HepG2 (cell line): ENCODE measurements around the gene GCG. TPM values are rescaled to one million over a fixed set of nuclear protein-coding genes. Genes with fewer than 3 reads are reported as not detected.

Experiments used
- DR1 ChIP-seq: sonication (generic); formaldehyde crosslinking; IDR thresholded peaks from 2 replicates; pipeline ENCODE4 v1.8.0; 2021; ENCODE audit warnings: mild to moderate bottlenecking, missing genetic modification reagents, inconsistent platforms
- HOXA5 ChIP-seq: sonication (generic); formaldehyde crosslinking; IDR thresholded peaks from 2 replicates; pipeline ENCODE4 v1.4.0; 2020; ENCODE audit warnings: missing genetic modification reagents
- KAT8 ChIP-seq: IDR thresholded peaks from 2 replicates; pipeline ENCODE4 v1.6.1; 2016; ENCODE audit warnings: missing genetic modification reagents, missing compliant biosample characterization
- MYNN ChIP-seq: sonication (generic); formaldehyde crosslinking; IDR thresholded peaks from 2 replicates; pipeline ENCODE4 v1.4.0; 2020; ENCODE audit warnings: mild to moderate bottlenecking, low read depth, missing genetic modification reagents
- RAD21 ChIP-seq: fragments of 450-650 bp; formaldehyde crosslinking; IDR thresholded peaks from 2 replicates; pipeline ENCODE4 v1.5.0; 2020; ENCODE audit warnings: mild to moderate bottlenecking
- SALL1 ChIP-seq: sonication (generic); formaldehyde crosslinking; IDR thresholded peaks from 2 replicates; pipeline ENCODE4 v1.8.0; 2022; ENCODE audit warnings: mild to moderate bottlenecking, missing genetic modification reagents
- SOX6 ChIP-seq, 2 experiments: fragments of 450-650 bp in 1 of 2; sonication (generic) in 1 of 2; formaldehyde crosslinking in 1 of 2; IDR thresholded peaks; 2 replicates each; pipeline versions ENCODE4 v1.4.0 to v1.6.1; 2017 to 2020; ENCODE audit warnings: antibody characterized with exemption in 1 of 2, mild to moderate bottlenecking in 1 of 2, missing genetic modification reagents in 1 of 2
- ZMYM3 ChIP-seq: sonication (generic); formaldehyde crosslinking; IDR thresholded peaks from 2 replicates; pipeline ENCODE4 v1.5.1; 2020; ENCODE audit warnings: mild to moderate bottlenecking, missing genetic modification reagents
- ZNF329 ChIP-seq: sonication (generic); formaldehyde crosslinking; IDR thresholded peaks from 2 replicates; pipeline ENCODE4 v1.9.0; 2021; ENCODE audit warnings: low read depth, mild to moderate bottlenecking, missing genetic modification reagents
- ZNF446 ChIP-seq: sonication (generic); formaldehyde crosslinking; IDR thresholded peaks from 2 replicates; pipeline ENCODE4 v1.5.0; 2020; ENCODE audit warnings: mild to moderate bottlenecking, missing genetic modification reagents
- ZNF468 ChIP-seq: sonication (generic); formaldehyde crosslinking; IDR thresholded peaks from 2 replicates; pipeline ENCODE4 v1.8.0; 2022; ENCODE audit warnings: mild to moderate bottlenecking, moderate library complexity, missing genetic modification reagents
- ZNF772 ChIP-seq: sonication (generic); formaldehyde crosslinking; IDR thresholded peaks from 2 replicates; pipeline ENCODE4 v1.5.0; 2020; ENCODE audit warnings: mild to moderate bottlenecking, missing genetic modification reagents
- polyA plus RNA-seq, 8 experiments: library from polyadenylated mRNA; depleted of rRNA in 3 of 8; stranded (reverse) in 7 of 8; unstranded in 1 of 8; fragments of >200 nt; fragmentation: Illumina TruSeq in 4 of 8; extraction: Trizol in 4 of 8; gene quantifications; 2 replicates each; pipeline versions ENCODE4 v1.2.1 to v1.2.3, GENCODE V29; 2011 to 2016; ENCODE audit warnings: low read depth in 4 of 8, missing spikeins in 1 of 8, mixed read lengths in 1 of 8; ENCODE audit not compliant: insufficient read depth in 1 of 8
- total RNA-seq, 5 experiments: library from RNA; depleted of rRNA; stranded (reverse); fragments of >200 nt; fragmentation: Illumina TruSeq; extraction: Trizol; gene quantifications; 2 replicates each; pipeline ENCODE4 v1.2.3, GENCODE V29; 2016; ENCODE audit warnings: low read depth in 1 of 5
- TF ChIP-seq, protein P1 (sequence below): sonication (generic); formaldehyde crosslinking; conservative IDR thresholded peaks from 2 replicates; pipeline ENCODE4 v1.4.0; 2020; ENCODE audit warnings: missing genetic modification reagents
- TF ChIP-seq, protein P2 (sequence below): sonication (generic); formaldehyde crosslinking; IDR thresholded peaks from 2 replicates; pipeline ENCODE4 v1.8.0; 2022; ENCODE audit warnings: missing genetic modification reagents, mild to moderate bottlenecking, borderline replicate concordance
- TF ChIP-seq, protein P3 (sequence below): sonication (generic); formaldehyde crosslinking; IDR thresholded peaks from 2 replicates; pipeline ENCODE4 v1.8.0; 2022; ENCODE audit warnings: missing genetic modification reagents, mild to moderate bottlenecking, inconsistent platforms, borderline replicate concordance
- TF ChIP-seq, protein P4 (sequence below): sonication (generic); formaldehyde crosslinking; IDR thresholded peaks from 2 replicates; pipeline ENCODE4 v1.4.0; 2020; ENCODE audit warnings: missing genetic modification reagents
- TF ChIP-seq, protein P5 (sequence below), 2 experiments: sonication (generic) in 1 of 2; formaldehyde crosslinking in 1 of 2; IDR thresholded peaks; 2 replicates each; pipeline versions ENCODE4 v1.4.0 to v1.6.1; 2016 to 2020; ENCODE audit warnings: borderline replicate concordance in 1 of 2, low read depth in 1 of 2, mild to moderate bottlenecking in 1 of 2, missing genetic modification reagents in 1 of 2
- TF ChIP-seq, protein P6 (sequence below): sonication (generic); formaldehyde crosslinking; IDR thresholded peaks from 2 replicates; pipeline ENCODE4 v1.4.0; 2020; ENCODE audit warnings: missing genetic modification reagents, borderline replicate concordance

GCG gene
- total and polyA plus RNA-seq, 2 of the 13 experiments (the other 11 are each of a cell fraction or from before 2014, with no cell fraction given) = not detected

DNA sequence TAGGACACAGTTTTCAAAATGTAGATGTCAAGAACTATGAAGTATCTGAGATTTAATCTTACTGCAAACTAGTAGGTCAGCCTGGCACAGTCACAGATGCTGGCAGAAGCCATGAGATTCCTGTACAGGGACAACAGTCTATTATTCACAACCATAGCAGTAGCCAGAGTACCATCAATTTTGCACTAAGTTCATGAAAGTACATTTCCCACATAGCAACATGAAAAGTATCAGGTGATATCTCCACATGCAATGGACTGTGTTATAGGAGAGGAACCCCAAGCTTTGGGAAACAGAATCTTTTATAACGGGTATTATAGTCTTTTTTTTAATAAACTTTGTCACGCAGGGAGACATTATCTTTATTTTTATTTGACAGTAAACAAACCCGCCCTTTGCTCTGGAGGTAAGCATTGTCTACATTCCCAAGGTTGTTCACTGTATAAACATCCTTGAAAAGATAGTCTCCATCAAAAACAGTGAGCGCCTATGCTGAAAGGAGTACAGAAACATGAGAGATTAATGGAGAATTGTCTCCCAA lies 44.6 kb downstream of the GCG start (continued):
- TF ChIP-seq KAT8 (CRISPR knock-in tag) (0 out of 2 replicates have a peak, but pooled peaks have one; percentile 38), SALL1 (CRISPR knock-in tag) (peak; percentile 64; the same call in 1 of the 2 replicates), HOXA5 (CRISPR knock-in tag) (no peak), ZNF446 (CRISPR knock-in tag) (no peak), ZMYM3 (CRISPR knock-in tag) (no peak), ZNF329 (CRISPR knock-in tag) (no peak), SOX6 (IDR thresholded peaks at IDR 0.05) (no peak), SOX6 (CRISPR knock-in tag; IDR thresholded peaks at IDR 0.05) (peak; percentile 96), ZNF772 (CRISPR knock-in tag) (no peak; the same call in 1 of the 2 replicates), RAD21 (CRISPR knock-in tag) (no peak), ZNF468 (CRISPR knock-in tag) (no peak), DR1 (no peak), MYNN (CRISPR knock-in tag) (no peak)
- TF ChIP-seq, protein P1, sequence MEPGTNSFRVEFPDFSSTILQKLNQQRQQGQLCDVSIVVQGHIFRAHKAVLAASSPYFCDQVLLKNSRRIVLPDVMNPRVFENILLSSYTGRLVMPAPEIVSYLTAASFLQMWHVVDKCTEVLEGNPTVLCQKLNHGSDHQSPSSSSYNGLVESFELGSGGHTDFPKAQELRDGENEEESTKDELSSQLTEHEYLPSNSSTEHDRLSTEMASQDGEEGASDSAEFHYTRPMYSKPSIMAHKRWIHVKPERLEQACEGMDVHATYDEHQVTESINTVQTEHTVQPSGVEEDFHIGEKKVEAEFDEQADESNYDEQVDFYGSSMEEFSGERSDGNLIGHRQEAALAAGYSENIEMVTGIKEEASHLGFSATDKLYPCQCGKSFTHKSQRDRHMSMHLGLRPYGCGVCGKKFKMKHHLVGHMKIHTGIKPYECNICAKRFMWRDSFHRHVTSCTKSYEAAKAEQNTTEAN (CRISPR knock-in tag) = no peak
- TF ChIP-seq, protein P2, sequence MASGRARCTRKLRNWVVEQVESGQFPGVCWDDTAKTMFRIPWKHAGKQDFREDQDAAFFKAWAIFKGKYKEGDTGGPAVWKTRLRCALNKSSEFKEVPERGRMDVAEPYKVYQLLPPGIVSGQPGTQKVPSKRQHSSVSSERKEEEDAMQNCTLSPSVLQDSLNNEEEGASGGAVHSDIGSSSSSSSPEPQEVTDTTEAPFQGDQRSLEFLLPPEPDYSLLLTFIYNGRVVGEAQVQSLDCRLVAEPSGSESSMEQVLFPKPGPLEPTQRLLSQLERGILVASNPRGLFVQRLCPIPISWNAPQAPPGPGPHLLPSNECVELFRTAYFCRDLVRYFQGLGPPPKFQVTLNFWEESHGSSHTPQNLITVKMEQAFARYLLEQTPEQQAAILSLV = no peak
- TF ChIP-seq, protein P3, sequence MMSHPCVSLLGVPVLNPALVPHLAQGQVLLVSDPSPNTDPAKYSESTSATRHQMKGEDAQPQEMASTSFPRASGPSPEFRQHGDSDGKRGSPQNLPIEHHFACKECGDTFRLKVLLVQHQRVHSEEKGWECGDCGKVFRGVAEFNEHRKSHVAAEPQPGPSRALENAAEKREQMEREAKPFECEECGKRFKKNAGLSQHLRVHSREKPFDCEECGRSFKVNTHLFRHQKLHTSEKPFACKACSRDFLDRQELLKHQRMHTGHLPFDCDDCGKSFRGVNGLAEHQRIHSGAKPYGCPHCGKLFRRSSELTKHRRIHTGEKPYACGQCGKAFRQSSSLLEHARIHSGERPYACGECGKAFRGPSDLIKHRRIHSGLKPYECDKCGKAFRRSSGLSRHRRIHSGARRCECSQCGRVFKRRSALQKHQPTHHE (CRISPR knock-in tag) = no peak
- TF ChIP-seq, protein P4, sequence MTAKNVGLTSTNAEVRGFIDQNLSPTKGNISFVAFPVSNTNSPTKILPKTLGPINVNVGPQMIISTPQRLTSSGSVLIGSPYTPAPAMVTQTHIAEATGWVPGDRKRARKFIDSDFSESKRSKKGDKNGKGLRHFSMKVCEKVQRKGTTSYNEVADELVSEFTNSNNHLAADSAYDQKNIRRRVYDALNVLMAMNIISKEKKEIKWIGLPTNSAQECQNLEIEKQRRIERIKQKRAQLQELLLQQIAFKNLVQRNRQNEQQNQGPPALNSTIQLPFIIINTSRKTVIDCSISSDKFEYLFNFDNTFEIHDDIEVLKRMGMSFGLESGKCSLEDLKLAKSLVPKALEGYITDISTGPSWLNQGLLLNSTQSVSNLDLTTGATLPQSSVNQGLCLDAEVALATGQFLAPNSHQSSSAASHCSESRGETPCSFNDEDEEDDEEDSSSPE (CRISPR knock-in tag) = no peak
- TF ChIP-seq, protein P5, sequence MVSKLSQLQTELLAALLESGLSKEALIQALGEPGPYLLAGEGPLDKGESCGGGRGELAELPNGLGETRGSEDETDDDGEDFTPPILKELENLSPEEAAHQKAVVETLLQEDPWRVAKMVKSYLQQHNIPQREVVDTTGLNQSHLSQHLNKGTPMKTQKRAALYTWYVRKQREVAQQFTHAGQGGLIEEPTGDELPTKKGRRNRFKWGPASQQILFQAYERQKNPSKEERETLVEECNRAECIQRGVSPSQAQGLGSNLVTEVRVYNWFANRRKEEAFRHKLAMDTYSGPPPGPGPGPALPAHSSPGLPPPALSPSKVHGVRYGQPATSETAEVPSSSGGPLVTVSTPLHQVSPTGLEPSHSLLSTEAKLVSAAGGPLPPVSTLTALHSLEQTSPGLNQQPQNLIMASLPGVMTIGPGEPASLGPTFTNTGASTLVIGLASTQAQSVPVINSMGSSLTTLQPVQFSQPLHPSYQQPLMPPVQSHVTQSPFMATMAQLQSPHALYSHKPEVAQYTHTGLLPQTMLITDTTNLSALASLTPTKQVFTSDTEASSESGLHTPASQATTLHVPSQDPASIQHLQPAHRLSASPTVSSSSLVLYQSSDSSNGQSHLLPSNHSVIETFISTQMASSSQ (IDR thresholded peaks at IDR 0.05; ENCODE audit: low read depth) = no peak
- TF ChIP-seq, protein P5 (CRISPR knock-in tag; IDR thresholded peaks at IDR 0.05; ENCODE audit: borderline replicate concordance) = peak; percentile 33; the same call in 1 of the 2 replicates
- TF ChIP-seq, protein P6, sequence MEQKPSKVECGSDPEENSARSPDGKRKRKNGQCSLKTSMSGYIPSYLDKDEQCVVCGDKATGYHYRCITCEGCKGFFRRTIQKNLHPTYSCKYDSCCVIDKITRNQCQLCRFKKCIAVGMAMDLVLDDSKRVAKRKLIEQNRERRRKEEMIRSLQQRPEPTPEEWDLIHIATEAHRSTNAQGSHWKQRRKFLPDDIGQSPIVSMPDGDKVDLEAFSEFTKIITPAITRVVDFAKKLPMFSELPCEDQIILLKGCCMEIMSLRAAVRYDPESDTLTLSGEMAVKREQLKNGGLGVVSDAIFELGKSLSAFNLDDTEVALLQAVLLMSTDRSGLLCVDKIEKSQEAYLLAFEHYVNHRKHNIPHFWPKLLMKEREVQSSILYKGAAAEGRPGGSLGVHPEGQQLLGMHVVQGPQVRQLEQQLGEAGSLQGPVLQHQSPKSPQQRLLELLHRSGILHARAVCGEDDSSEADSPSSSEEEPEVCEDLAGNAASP (CRISPR knock-in tag) = peak; percentile 79; the same call in 1 of the 2 replicates
